HG02798 (cell line): ENCODE data around the gene AADAT.
A peak's percentile ranks its signal among the peaks of the same experiment; 100 is the strongest.
"Not testable (repeated sequence)": the region's sequence is repeated elsewhere in the genome, so short reads cannot be mapped to it uniquely, and the experiment has no call there.

Experiments used
- ATAC-seq: cut with Tn5 transposase; IDR thresholded peaks from one replicate; pipeline ENCODE4 v1.9.1; 2021; ENCODE audit warnings: mild to moderate bottlenecking; ENCODE audit not compliant: unreplicated experiment, poor library complexity

Gene AADAT

GRCh38 chr4:170090352-170091052 lies 746 bp upstream of the AADAT start:
- ATAC-seq = no peak

- ATAC-seq = peak; percentile 20
These were observed 485 bp downstream of the AADAT start for GRCh38 chr4:170089274-170089667.

GRCh38 chr4:170088716-170089115 lies 1.0 kb downstream of the AADAT start:
- ATAC-seq = no peak

DNA sequence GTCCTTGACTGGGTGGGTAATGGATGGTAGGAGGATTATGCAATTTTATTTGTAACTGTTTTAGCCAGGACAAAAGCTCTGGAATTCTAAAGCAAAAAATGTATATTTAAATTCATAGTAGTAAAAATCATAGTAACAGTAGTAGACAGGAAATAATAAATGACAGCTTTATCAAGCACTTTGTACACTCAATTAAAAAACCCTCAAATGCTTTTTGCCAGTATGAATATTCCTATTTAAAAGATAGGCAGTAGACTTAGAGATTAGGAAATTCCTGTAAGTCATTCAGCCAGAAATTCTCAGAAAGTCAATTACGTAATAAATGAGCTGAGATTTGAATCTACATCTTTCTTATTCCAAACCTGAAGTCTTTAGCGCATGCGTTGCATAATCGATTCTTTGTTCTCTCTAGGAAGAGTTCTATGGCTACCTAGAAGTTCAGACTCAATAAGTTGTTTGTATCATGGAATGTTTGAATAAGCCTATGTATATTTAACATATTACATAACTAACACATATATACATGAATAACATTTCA lies 2.5 kb downstream of the AADAT start:
- ATAC-seq = no peak

DNA sequence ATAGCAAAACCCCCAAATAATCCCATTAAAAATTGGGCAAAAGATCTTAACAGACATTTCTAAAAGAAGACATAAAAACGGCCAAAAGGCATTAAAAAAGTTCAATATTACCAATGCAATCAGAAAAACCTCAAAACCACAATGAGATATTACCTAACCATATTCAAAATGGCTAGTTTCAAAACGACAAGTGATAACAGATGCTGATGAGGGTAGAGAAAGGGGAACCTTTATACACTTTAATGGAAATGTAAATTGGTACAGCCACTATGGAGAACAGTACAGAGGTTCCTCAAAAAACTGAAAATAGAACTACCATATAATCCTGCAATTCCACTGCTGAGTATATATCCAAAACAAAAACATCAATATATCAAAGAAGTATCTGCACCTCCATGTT lies 6.2 kb downstream of the AADAT start:
- ATAC-seq = no peak

- ATAC-seq = no peak
These were observed 9.3 kb downstream of the AADAT start for GRCh38 chr4:170080496-170080895.

GRCh38 chr4:170079981-170080380 lies 9.8 kb downstream of the AADAT start:
- ATAC-seq = no peak

GRCh38 chr4:170071196-170071595 lies 18.6 kb downstream of the AADAT start:
- ATAC-seq = no peak

GRCh38 chr4:170068438-170069128 lies 21.2 kb downstream of the AADAT start:
- ATAC-seq = no peak

DNA sequence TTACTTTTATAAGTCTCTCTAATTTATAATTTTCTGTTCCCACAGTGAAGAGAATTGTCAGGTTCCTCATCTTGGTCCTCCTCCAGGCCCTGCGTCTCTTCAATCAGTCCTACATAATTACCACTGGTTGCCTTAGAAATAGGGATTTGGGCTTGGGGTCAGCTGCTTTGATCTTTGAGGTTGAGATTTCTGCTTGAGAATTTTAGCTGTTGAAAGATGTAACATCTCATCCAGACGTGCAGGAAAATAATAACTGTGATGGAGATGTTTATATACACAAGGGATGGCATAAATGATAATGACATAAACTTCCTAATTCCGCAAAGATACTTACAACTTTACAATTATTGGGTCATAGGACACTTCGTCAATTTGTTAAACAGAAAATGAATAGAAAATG lies 30.3 kb downstream of the AADAT start:
- ATAC-seq = no peak

GRCh38 chr4:170058826-170059225 lies 30.9 kb downstream of the AADAT start:
- no peak for ATAC-seq

DNA sequence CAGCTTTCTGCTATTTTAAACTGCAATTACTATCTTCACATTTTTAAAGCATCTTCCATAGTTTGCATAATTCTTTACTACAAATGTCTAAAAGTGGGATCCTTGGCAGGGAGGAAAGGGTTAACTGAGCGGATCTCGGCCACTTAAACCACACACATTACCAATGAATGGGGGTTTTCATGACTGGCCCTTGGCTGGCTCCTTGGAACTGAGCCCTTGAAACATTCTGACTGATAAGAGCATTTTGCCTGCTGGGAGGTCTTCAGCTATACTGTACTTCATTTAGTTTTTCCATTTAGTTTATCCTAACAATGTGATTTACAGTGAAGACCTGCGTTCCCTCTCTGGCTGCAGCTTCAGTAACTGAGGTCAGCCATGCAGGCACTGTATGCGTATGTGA lies 31.9 kb downstream of the AADAT start:
- no peak for ATAC-seq

DNA sequence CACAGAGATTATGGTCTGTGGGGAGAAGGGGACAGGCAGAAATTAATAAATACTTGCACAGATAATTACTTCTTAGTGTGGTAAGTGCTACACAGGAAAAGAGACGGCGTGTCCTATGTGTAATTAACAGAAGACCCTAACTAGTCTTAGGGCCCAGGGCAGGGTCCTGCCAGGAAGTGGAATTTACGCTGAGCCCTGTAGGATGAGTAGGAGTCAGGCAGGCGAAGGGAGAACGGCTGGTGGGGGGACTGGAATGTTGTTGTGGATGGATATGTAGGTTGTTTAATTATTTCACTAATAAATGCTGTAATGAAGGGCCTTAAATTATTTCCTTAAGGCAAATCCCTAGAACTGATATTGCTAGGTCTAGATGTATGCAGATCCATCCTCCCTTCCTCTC lies 36.8 kb downstream of the AADAT start:
- ATAC-seq = no peak

- no peak for ATAC-seq
These were observed 38.4 kb downstream of the AADAT start for GRCh38 chr4:170051402-170051801.

GRCh38 chr4:170049766-170050165 lies 40.0 kb downstream of the AADAT start:
- ATAC-seq = no peak

GRCh38 chr4:170047771-170048354 lies 41.9 kb downstream of the AADAT start:
- ATAC-seq = no peak

DNA sequence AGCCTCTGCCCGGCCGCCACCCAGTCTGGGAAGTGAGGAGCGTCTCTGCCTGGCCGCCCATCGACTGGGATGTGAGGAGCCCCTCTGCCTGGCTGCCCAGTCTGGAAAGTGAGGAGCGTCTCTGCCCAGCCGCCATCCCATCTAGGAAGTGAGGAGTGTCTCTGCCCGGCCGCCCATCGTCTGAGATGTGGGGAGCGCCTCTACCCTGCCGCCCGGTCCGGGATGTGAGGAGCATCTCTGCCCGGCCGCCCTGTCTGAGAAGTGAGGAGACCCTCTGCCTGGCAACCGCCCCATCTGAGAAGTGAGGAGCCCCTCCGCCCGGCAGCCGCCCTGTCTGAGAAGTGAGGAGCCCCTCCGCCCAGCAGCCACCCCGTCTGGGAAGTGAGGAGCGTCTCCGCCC lies 43.6 kb downstream of the AADAT start:
- not testable (repeated sequence) for ATAC-seq

DNA sequence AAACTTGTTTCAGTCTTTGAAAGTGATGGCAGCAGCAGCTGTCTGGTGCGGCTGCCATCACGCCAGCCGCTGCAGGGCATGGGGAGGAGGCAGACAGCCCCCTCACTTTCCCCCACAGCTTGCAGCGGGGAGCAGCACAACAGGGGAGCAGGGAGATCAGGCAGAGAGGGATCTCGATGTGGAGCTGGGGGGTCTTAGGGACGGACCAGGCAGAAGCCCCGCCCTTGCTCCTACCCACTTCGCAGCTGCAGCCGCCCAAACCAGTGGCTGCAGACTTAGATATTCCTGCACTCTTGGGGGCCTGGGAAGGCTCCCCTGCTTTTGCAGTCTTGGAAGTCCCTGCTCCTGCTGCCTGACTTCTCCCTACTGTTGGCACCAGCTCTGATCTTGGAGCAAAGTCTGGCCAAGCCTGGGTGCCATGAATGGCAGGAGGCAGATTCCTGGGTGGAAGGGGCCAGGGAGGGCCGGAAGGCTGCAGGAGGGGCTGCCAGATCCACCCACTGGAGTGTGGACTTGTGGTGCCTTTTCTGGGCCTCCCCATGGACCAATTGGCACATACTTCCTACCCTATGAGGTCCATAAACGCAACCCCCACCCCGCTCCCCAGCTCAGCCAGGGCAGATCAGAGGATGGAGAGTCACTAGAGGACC lies 49.6 kb downstream of the AADAT start:
- no peak for ATAC-seq

- ATAC-seq = no peak
These were observed 51.0 kb downstream of the AADAT start for GRCh38 chr4:170038769-170039168.

- no peak for ATAC-seq
These were observed 51.5 kb downstream of the AADAT start for GRCh38 chr4:170038232-170038631.

DNA sequence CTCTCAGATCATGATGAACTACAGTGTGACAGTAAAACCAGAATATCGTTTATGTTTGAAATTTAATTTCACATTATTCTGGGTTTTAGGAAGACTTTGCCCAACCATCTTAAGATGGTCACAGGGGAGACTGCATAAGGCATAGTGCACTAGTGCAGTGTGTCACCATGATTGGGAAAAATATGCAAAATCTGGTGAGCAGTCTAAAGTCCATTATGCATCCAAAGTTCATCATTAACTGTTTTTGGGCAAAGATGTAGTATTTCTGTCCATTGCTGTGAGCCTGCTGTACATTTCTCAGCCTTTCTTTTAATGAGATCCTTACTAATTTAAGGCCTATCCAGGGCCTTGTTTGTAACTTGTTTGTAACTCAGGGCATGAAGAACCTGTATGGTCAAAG lies 52.3 kb downstream of the AADAT start:
- ATAC-seq = no peak
